GM18861 (cell line): Measurements from ENCODE around the gene FGFR3.

Experiments
- ATAC-seq: cut with Tn5 transposase; IDR thresholded peaks from one replicate; pipeline ENCODE4 v1.9.1; 2021; ENCODE audit not compliant: unreplicated experiment

FGFR3 gene

DNA sequence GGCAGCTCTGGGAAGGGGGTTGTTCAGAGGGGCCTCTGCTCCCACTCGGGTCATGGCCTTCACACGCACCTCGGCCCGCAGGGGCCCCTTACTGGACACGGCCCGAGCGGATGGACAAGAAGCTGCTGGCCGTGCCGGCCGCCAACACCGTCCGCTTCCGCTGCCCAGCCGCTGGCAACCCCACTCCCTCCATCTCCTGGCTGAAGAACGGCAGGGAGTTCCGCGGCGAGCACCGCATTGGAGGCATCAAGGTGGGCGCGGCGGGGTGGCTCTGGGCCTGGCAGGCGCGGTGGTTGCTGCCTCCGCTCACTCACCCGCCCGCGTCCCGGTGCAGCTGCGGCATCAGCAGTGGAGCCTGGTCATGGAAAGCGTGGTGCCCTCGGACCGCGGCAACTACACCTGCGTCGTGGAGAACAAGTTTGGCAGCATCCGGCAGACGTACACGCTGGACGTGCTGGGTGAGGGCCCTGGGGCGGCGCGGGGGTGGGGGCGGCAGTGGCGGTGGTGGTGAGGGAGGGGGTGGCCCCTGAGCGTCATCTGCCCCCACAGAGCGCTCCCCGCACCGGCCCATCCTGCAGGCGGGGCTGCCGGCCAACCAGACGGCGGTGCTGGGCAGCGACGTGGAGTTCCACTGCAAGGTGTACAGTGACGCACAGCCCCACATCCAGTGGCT is 8.3 kb downstream of the FGFR3 start:
- ATAC-seq = no peak

DNA sequence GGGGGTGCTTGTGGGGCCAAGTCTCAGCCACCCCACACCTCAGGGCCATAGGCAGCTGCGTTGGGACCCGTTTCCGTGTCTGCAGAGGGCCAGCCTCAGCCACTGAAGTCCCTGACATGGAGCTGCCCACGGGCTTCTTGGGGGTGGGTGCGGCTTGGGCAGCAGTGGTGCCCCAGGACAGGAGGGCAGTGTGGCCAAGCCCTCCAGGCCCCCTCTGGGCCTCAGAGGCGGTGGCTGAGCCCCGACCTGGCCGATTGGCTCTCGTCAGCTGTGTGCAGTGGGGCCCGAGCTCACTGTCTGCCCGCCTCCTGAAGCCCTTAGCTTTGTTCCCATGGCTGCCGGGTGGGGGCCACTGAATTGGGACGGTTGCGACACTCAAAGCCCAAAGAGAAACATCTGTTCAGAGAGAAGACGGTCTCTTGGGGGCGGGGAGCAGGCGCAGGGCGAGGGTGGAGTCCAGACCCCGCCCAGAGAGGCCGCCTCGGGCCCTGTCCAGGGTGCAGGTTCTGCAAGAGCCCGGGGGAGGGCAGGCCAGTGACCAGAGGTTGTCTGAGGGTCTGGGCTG is 9.1 kb downstream of the FGFR3 start:
- ATAC-seq = no peak

DNA sequence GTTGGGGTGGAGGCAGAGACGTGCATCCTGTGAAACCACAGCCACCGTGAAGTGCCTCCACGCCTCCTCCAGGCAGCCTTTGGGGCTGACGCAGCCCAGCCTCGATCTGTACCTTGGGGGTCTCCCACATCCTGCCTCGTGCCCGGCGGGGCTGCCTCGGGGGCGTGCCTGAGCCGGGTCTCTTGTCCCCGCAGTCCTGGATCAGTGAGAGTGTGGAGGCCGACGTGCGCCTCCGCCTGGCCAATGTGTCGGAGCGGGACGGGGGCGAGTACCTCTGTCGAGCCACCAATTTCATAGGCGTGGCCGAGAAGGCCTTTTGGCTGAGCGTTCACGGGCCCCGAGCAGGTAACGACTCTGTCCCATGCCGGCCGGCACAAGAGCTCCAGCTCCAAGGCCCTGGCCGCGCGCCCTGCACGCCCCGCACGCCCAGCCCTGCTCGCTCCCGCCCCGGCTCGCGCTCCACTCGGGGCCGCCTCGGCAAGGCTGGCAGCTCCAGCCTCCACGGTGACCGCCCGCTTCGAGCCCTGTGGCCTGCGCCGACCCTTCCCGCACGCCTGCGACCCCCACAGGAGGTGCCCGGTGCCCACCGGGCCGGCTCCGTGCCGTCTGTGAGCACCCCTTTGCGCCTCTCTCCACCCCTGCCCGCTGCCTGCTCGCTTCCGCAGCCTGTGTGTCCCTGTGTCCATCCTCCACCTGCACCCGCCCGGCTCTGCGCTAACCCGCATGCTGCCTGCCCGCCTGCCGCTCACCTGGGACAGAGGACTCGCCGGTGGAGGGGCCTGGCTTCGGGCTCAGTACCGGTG is 9.8 kb downstream of the FGFR3 start:
- ATAC-seq = no peak

DNA sequence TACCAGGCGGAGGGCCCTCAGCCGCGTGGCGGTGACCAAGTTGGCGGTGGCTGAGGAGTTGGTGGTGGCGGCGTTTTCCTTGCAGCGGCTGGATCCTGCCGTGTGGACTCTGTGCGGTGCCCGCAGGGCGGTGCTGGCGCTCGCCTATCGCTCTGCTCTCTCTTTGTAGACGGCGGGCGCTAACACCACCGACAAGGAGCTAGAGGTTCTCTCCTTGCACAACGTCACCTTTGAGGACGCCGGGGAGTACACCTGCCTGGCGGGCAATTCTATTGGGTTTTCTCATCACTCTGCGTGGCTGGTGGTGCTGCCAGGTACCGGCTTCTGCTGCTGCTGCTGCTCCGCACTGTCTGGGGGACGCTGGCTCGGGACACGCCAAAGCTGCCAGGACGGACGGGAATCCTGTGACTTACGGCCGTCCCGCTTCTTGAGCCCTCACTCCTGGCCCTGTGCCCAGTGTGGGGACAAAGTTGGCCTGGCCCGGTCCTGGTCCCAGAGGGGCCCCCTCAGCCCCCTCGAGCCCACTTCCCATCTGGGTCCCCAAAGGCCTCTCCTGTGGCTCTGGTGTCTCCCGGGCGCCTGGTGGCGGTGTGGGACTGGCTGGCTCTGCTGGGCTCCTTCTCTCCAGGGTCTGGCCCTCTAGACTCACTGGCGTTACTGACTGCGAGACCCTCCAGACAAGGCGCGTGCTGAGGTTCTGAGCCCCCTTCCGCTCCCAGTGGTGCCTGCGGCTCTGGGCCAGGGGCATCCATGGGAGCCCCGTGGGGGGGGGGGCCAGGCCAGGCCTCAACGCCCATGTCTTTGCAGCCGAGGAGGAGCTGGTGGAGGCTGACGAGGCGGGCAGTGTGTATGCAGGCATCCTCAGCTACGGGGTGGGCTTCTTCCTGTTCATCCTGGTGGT is 10.7 kb downstream of the FGFR3 start:
- ATAC-seq = no peak

DNA sequence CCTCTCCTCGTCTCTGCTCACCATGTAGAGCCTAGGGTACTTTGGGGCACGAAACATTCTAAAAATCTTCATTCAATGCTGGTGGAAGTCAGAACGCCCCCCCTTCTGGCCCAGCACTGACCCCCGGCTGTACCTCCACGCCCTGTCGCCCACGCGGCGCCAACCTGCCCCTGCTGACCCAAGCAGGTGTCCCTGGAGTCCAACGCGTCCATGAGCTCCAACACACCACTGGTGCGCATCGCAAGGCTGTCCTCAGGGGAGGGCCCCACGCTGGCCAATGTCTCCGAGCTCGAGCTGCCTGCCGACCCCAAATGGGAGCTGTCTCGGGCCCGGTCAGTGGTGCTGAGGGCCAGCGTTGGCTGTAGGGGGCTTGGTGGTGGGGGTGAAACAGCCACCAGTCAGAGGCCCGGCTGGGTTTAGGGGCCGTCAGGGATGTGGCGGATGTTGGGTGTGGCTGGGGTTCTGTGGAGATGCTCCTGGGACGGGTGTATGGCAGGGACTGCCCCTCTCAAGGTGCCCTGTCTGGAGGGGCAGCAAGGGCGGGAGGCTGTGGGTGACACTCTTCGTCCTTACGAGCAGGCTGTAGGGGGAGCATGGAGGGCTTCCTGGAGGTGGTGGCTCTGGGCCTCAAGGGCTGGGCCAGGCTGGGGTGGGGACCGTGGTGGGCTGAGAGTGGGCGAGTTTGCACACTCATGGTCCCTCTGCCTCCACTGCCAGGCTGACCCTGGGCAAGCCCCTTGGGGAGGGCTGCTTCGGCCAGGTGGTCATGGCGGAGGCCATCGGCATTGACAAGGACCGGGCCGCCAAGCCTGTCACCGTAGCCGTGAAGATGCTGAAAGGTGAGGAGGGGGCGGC is 11.8 kb downstream of the FGFR3 start:
- ATAC-seq = no peak

DNA sequence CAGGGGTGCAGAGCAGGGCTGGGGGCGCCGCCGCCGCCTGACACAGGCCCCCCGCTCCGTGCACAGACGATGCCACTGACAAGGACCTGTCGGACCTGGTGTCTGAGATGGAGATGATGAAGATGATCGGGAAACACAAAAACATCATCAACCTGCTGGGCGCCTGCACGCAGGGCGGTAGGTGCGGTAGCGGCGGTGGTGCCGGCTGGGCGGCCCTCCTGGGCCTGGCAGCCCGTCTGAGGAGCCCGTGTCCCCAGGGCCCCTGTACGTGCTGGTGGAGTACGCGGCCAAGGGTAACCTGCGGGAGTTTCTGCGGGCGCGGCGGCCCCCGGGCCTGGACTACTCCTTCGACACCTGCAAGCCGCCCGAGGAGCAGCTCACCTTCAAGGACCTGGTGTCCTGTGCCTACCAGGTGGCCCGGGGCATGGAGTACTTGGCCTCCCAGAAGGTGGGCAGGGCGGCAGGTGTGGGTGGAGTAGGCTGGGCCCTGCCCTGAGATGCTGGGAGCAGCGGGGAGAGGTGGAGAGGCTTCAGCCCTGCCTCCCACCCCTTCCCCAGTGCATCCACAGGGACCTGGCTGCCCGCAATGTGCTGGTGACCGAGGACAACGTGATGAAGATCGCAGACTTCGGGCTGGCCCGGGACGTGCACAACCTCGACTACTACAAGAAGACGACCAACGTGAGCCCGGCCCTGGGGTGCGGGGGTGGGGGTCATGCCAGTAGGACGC is 12.6 kb downstream of the FGFR3 start:
- no peak for ATAC-seq

DNA sequence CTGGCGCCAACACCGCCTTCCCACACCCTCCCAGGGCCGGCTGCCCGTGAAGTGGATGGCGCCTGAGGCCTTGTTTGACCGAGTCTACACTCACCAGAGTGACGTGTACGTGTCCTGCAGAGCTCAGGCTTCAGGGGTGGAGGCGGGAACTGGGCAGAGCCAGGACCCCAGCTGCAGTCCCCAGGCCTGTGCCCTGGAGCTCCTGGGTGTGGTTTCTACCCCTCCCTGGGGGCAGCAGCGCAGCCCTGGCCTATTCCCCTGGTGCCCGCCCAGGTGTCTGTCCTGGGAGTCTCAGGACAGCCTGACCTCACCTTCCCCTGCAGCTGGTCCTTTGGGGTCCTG is 13.1 kb downstream of the FGFR3 start:
- ATAC-seq = no peak

DNA sequence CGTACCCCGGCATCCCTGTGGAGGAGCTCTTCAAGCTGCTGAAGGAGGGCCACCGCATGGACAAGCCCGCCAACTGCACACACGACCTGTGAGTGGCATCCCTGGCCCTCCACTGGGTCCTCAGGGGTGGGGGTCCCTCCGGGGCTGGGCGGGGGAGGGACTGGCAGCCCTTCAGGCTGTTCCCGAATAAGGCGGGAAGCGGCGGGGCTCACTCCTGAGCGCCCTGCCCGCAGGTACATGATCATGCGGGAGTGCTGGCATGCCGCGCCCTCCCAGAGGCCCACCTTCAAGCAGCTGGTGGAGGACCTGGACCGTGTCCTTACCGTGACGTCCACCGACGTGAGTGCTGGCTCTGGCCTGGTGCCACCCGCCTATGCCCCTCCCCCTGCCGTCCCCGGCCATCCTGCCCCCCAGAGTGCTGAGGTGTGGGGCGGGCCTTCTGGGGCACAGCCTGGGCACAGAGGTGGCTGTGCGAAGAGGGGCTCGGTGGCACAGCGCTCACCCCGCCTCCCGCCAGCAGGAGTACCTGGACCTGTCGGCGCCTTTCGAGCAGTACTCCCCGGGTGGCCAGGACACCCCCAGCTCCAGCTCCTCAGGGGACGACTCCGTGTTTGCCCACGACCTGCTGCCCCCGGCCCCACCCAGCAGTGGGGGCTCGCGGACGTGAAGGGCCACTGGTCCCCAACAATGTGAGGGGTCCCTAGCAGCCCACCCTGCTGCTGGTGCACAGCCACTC is 13.7 kb downstream of the FGFR3 start:
- ATAC-seq = no peak

DNA sequence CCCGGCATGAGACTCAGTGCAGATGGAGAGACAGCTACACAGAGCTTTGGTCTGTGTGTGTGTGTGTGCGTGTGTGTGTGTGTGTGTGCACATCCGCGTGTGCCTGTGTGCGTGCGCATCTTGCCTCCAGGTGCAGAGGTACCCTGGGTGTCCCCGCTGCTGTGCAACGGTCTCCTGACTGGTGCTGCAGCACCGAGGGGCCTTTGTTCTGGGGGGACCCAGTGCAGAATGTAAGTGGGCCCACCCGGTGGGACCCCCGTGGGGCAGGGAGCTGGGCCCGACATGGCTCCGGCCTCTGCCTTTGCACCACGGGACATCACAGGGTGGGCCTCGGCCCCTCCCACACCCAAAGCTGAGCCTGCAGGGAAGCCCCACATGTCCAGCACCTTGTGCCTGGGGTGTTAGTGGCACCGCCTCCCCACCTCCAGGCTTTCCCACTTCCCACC is 14.3 kb downstream of the FGFR3 start:
- no peak for ATAC-seq

DNA sequence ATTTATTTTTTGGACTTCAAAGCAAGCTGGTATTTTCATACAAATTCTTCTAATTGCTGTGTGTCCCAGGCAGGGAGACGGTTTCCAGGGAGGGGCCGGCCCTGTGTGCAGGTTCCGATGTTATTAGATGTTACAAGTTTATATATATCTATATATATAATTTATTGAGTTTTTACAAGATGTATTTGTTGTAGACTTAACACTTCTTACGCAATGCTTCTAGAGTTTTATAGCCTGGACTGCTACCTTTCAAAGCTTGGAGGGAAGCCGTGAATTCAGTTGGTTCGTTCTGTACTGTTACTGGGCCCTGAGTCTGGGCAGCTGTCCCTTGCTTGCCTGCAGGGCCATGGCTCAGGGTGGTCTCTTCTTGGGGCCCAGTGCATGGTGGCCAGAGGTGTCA is 15.3 kb downstream of the FGFR3 start:
- no peak for ATAC-seq

DNA sequence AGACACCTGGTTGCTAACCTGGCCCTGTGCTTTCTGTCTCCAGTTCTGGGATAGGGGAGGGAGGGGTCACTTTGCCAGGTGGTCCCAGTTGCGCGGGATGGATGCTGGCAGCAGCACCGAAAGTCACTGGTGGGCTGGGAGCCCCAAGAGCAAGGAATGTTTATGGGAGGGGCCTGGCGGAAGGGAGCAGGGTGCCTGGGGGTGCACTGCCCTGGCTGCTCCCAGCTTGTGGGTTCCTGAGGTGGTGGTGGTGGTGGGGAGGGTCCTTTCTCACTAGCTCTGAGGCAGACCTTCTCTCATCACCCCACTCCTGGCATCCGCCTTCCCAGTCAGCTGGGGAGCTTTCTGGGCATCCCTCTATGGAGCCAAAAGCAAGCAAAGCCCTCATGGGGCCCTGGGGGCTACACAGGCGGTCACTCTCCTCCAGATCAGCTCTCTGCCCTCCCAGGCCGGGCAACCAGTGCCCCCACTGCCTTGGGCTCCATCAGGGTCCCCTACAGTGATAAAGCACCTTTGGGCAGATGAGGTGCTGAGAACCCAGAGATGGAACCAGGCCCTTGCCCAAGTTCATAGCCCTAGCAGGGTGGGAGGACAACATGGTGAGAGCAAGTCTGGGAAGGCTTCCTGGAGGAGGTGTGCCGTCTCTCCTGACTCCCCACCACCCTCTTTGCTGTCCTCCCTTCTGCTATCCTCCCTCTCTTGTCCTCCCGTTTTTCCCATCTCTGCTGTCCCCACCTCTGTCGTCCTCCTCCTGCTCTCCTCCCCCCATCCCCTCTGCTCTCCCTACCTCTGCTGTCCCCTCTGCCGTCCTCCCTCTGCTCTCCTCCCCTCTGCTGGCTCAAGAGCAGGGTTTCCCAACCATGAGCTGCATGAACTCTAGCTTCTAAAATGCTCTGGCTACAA is 16.0 kb downstream of the FGFR3 start:
- no peak for ATAC-seq

DNA sequence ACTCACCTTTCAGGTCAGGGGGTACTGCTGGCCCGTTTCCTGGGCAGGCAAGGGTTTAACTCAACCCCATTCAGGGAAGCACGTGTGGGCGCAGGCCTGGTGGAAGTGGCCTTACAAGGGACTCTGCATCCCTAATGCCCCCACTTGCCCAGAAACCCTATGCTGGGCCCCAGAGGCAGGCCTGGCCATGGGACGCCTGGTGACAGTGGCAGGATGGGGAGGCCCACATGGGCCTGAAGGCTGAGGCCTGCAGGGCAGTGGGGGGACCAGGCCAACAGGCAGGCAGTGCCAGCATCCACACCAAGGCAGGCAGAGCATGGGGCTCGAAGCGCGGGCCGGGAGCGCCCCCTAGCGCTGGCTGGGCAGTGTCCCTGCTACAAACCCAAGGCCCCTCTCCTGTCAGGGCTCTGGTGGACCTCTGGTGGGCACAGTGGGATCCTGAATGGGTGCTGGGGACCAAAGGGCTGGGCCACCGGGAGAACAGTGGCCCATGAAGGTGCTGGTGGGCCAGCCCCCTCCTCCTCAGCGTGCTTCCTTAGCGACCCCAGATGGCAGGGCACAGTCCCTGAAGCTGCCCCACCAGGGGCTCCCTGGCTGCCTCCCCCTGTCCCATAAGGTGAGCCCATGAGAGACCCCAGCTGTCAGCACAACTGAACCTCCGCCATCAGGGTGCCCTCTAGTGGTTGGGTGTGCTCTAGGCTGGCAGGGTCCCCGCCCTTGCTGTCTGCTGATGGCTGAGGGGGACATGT is 16.8 kb downstream of the FGFR3 start:
- ATAC-seq = no peak

DNA sequence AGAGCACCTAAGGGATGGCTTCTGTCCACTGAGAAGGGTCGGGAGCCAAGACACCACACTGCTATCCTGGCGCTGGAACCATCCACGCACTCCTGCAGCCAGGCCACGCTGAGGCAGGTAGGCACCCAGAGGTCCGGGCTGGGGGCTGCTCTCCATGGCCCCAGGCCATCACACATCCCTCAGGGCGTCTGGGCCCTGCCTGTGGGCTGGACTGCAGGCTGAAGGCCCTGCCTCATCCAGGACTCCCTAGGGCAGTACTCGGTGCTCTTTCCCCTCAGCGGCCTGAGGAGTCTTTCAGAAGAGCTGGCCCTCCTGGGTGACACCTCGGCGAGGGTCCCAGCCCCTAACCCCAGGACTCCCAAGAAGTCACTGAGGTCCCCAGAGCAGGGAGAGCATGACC is 17.7 kb downstream of the FGFR3 start:
- no peak for ATAC-seq

DNA sequence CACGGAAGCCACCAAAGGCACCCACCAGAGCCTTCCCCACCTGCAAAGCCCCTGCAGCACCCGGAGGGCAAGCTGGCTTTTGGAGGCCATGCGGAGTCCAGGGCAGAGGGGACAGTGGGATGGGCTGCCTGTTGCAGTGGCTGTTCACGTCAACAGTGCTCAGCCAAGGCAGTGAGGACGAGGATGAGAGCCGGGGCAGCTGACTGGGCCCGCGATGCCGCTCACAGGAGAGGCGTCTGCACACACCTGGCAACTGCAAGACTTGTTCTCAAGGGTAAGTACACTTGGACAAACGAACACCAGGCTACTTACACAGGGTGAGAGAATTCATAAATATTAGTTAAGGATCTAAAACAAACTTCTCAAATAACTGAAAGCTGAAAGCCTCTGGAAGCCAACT is 19.6 kb downstream of the FGFR3 start:
- no peak for ATAC-seq

DNA sequence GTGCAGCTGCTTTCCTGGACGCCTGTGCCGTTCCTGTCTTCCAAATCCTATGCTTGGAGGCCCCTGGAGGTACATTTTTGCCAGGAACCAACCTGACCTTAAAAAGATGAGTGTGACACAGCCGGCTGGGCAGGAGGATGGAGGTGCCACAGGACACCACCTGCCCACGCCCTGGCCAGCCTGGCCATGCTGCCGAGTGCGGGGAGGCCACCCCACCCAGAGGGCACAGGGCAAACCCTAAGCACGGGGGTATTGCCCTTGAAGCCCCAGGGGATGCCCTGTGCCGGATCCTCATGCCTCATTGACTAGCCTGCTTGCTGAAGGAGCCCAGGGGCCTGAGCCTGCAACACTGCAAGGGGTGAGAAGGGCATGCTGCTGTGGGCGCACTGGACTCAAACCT is 20.1 kb downstream of the FGFR3 start:
- no peak for ATAC-seq

DNA sequence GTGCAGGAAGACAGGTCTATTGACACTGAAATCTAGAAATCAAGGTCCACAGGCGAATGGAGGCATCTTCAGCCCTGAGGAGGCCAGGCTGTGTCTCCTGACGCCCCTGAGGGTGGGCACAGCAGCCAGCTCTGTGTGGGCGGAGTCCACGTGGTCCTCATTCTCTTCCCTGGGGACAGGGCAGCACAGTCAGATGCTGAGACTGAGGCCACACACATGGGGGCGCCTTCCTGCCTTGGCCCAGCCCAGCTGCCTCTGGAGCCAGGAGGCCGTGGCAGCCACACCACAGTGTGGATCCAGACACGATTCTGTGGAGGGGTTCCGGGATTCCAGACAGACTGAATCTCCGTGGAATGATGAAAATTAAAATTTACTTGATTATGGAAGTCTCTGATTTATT is 20.8 kb downstream of the FGFR3 start:
- no peak for ATAC-seq

DNA sequence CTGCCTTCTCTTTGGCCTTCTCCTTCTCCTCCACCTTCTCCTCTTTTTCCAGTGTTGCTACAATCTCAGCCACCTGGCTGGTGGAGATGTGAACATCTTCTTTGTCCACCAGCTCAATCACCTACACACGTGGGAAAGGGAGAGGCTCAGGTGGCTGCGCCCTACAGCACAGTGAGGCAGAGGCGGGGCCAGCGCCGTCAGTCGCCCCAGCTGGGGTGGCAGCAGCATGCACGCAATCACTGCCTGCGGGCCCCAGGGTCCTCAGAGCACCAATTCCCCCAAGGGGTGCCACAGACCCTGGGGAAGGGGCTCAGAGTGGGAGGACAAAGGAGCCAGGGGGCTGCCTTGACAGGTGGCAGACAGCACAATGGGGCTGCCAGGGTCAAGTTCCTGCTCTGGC is 21.4 kb downstream of the FGFR3 start:
- no peak for ATAC-seq
